HG03060 (cell line): ENCODE measurements around the gene ZNF573.

Experiments
- ATAC-seq: cut with Tn5 transposase; IDR thresholded peaks from one replicate; pipeline ENCODE4 v1.9.1; 2021; ENCODE audit warnings: low read depth, moderate number of reproducible peaks; ENCODE audit not compliant: unreplicated experiment

Gene ZNF573

GRCh38 chr19:37698216-37698615, 81.2 kb downstream of the ZNF573 start:
- no peak for ATAC-seq

- no peak for ATAC-seq
These were observed 84.1 kb downstream of the ZNF573 start for GRCh38 chr19:37695144-37695899.

GRCh38 chr19:37692956-37693620, 86.3 kb downstream of the ZNF573 start:
- ATAC-seq = no peak

- ATAC-seq = no peak
These were observed 87.4 kb downstream of the ZNF573 start for GRCh38 chr19:37691881-37692504.
